Measurements from ENCODE around the gene EIF4EBP3.
"Not testable (repeated sequence)": the region's sequence is repeated elsewhere in the genome, so short reads cannot be mapped to it uniquely, and the experiment has no call there.

Gene EIF4EBP3

DNA sequence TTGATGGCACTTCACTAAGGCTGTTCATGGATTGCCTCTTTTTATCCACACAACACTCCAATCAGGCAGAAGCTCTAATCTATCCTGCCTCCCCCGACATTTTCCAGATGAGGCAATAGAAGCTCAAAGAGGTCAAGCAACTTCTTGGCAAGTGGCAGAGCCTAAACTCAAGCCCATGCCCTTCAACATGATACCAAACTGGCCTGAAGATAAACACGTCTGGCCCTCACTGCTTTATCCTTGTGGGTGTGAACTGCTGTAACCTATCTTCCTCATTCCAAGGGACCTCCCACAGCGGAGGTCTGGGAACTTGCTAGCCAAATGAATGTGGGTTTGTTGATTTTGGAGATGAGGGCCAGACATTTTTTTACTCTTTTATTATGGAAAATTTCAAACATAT, 26.7 kb downstream of the EIF4EBP3 start:
- H3K9me3 Mint-ChIP-seq, result no peaks in the 10 kb centered on the region
- H3K36me3 Mint-ChIP-seq, result peaks cover 7% of the 10 kb centered on the region
- H3K27me3 Mint-ChIP-seq, result peaks cover 4% of the 10 kb centered on the region
- H3K4me3 Mint-ChIP-seq, result no peak overlapping the region
- no peak overlapping the region for H3K27ac Mint-ChIP-seq
- H3K4me1 Mint-ChIP-seq, result peaks cover 27% of the 10 kb centered on the region
- no peak for DNase-seq
- CTCF ChIA-PET, result no interaction called here

DNA sequence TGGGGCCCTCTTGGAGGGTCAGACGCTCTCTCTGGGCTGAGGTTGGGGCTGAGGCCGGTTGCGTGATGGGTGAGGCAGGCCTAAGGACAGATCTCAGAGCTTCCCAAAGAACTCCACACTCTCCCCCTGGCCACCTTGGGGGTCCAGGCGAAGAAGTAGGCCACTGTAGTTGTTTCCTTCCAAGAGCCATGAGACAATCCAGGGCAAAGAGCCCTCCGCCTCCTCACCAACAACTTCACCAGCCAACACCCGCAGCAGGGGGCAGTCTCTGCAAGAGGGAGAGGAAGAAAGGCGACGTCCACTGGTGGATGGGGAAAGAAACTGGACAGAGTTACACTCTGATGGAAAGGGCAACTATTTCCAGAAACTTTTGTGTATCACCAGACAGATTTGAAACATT, 27.8 kb downstream of the EIF4EBP3 start:
- H3K36me3 Mint-ChIP-seq, result peaks cover under 1% of the 10 kb centered on the region
- no peak for DNase-seq

GRCh38 chr5:140576776-140577201, 29.3 kb downstream of the EIF4EBP3 start:
- Mint-ChIP-seq H3K4me3 (no peak overlapping the region), H3K4me1 (peaks cover 14% of the 10 kb centered on the region), H3K27me3 (peaks cover 15% of the 10 kb centered on the region), H3K27ac (no peak overlapping the region), H3K9me3 (no peaks in the 10 kb centered on the region), H3K36me3 (no peaks in the 10 kb centered on the region)
- no peak for DNase-seq
- CTCF ChIA-PET, result interaction anchor here (0.6 to 1.3 kb wide), 3 partner anchors 29 to 199 kb away, joined by 3 to 5 read pairs (median 3); partner anchors contain the start of gene EIF4EBP3

More for the DNA sequence above, 27.8 kb downstream of the EIF4EBP3 start:
- Mint-ChIP-seq H3K9me3 (no peaks in the 10 kb centered on the region), H3K4me1 (peaks cover 15% of the 10 kb centered on the region), H3K4me3 (no peak overlapping the region), H3K27ac (no peak overlapping the region), H3K27me3 (peaks cover 8% of the 10 kb centered on the region)
- CTCF ChIA-PET, result interaction anchor here (1.3 kb wide), 1 partner anchor 60 kb away, joined by 5 read pairs; no protein-coding TSS in a partner anchor

GRCh38 chr5:140579188-140579747, 31.8 kb downstream of the EIF4EBP3 start:
- H3K4me3 Mint-ChIP-seq, H3K9me3 Mint-ChIP-seq, CTCF ChIA-PET, H3K27ac Mint-ChIP-seq, DNase-seq, H3K36me3 Mint-ChIP-seq: not testable (repeated sequence)
- peaks cover 14% of the 10 kb centered on the region for H3K4me1 Mint-ChIP-seq
- H3K27me3 Mint-ChIP-seq, result peaks cover 30% of the 10 kb centered on the region

GRCh38 chr5:140587495-140587894, 40.0 kb downstream of the EIF4EBP3 start:
- H3K27me3 Mint-ChIP-seq, result peaks cover 21% of the 10 kb centered on the region
- no peaks in the 10 kb centered on the region for H3K36me3 Mint-ChIP-seq
- H3K4me1 Mint-ChIP-seq, result no peaks in the 10 kb centered on the region
- no peak overlapping the region for H3K27ac Mint-ChIP-seq
- H3K4me3 Mint-ChIP-seq, result no peak overlapping the region
- no peaks in the 10 kb centered on the region for H3K9me3 Mint-ChIP-seq
- no peak for DNase-seq
- CTCF ChIA-PET, result no interaction called here

GRCh38 chr5:140588311-140589070, 41.0 kb downstream of the EIF4EBP3 start:
- Mint-ChIP-seq H3K4me3 (no peak overlapping the region), H3K36me3 (no peaks in the 10 kb centered on the region), H3K4me1 (no peaks in the 10 kb centered on the region), H3K27me3 (peaks cover 11% of the 10 kb centered on the region), H3K9me3 (no peaks in the 10 kb centered on the region), H3K27ac (no peak overlapping the region)
- CTCF ChIA-PET, result interaction anchor here (1.4 kb wide), 1 partner anchor 10 kb away, joined by 3 read pairs; no protein-coding TSS in a partner anchor
- no peak for DNase-seq

- Mint-ChIP-seq H3K27me3 (peaks cover 11% of the 10 kb centered on the region), H3K9me3 (no peaks in the 10 kb centered on the region), H3K36me3 (no peaks in the 10 kb centered on the region), H3K4me1 (no peaks in the 10 kb centered on the region), H3K27ac (no peak overlapping the region), H3K4me3 (no peak overlapping the region)
- CTCF ChIA-PET, result no interaction called here
- DNase-seq, result no peak
Observed at GRCh38 chr5:140590861-140591260, 43.4 kb downstream of the EIF4EBP3 start.

- Mint-ChIP-seq H3K4me1 (no peaks in the 10 kb centered on the region), H3K4me3 (no peak overlapping the region), H3K27me3 (peaks cover 16% of the 10 kb centered on the region), H3K36me3 (no peaks in the 10 kb centered on the region), H3K9me3 (no peaks in the 10 kb centered on the region), H3K27ac (no peak overlapping the region)
- no peak for DNase-seq
- CTCF ChIA-PET, result no interaction called here
Observed at GRCh38 chr5:140591747-140592372, 44.4 kb downstream of the EIF4EBP3 start.

DNA sequence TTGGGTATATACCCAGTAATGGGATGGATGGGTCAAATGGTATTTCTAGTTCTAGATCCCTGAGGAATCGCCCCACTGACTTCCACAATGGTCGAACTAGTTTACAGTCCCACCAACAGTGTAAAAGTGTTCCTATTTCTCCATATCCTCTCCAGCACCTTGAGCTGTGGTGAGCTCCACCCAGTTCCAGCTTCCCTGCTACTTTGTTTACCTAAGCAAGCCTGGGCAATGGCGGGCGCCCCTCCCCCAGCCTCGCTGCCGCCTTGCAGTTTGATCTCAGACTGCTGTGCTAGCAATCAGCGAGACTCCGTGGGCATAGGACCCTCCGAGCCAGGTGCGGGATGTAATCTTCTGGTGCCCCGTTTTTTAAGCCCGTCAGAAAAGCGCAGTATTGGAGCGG, 45.6 kb downstream of the EIF4EBP3 start:
- DNase-seq, H3K4me1 Mint-ChIP-seq, CTCF ChIA-PET, H3K36me3 Mint-ChIP-seq, H3K4me3 Mint-ChIP-seq, H3K27ac Mint-ChIP-seq, H3K9me3 Mint-ChIP-seq: not testable (repeated sequence)
- H3K27me3 Mint-ChIP-seq, result peaks cover 16% of the 10 kb centered on the region

DNA sequence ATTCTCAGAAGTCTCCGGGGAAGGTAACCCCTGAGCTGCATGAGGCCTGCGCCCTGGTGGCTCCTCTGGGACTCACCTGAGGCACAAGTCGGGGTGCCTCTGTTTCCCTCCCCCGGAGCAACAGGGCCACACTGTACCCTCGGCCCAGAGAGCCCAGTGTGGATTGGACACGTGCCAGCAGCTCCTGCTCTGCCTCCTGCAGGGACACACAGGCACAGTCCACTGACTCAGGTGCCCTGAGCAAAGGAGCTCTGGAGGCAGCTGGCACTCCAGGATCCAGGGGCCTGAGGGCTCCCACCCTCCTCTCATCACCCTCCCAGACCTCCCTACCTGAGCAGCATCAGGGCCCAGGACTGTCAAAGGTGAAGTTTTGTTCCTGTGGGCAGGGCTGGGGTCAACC, 46.7 kb downstream of the EIF4EBP3 start:
- Mint-ChIP-seq H3K27ac (no peak overlapping the region), H3K4me1 (no peaks in the 10 kb centered on the region), H3K9me3 (no peaks in the 10 kb centered on the region), H3K36me3 (no peaks in the 10 kb centered on the region), H3K27me3 (peaks cover 21% of the 10 kb centered on the region), H3K4me3 (no peak overlapping the region)
- DNase-seq, result no peak
- CTCF ChIA-PET, result no interaction called here

GRCh38 chr5:140595538-140596300, 48.3 kb downstream of the EIF4EBP3 start:
- Mint-ChIP-seq H3K27me3 (peaks cover 21% of the 10 kb centered on the region), H3K36me3 (no peaks in the 10 kb centered on the region), H3K4me1 (no peaks in the 10 kb centered on the region), H3K4me3 (no peak overlapping the region), H3K9me3 (no peaks in the 10 kb centered on the region), H3K27ac (no peak overlapping the region)
- CTCF ChIA-PET, result no interaction called here
- DNase-seq, result no peak

- DNase-seq, result no peak
- H3K36me3 Mint-ChIP-seq, result no peaks in the 10 kb centered on the region
- H3K9me3 Mint-ChIP-seq, result no peaks in the 10 kb centered on the region
- H3K27ac Mint-ChIP-seq, result no peak overlapping the region
- peaks cover 17% of the 10 kb centered on the region for H3K27me3 Mint-ChIP-seq
- no peak overlapping the region for H3K4me3 Mint-ChIP-seq
- no peaks in the 10 kb centered on the region for H3K4me1 Mint-ChIP-seq
- CTCF ChIA-PET, result no interaction called here
Observed at GRCh38 chr5:140596321-140596741, 48.9 kb downstream of the EIF4EBP3 start.

- Mint-ChIP-seq H3K36me3 (no peaks in the 10 kb centered on the region), H3K27me3 (peaks cover 13% of the 10 kb centered on the region), H3K4me3 (no peak overlapping the region), H3K27ac (no peak overlapping the region), H3K9me3 (no peaks in the 10 kb centered on the region), H3K4me1 (no peaks in the 10 kb centered on the region)
- CTCF ChIA-PET, result no interaction called here
- DNase-seq, result no peak
Observed at GRCh38 chr5:140598836-140599235, 51.4 kb downstream of the EIF4EBP3 start.

All from activated naive CD4-positive, alpha-beta T cell treated with anti-CD3 and anti-CD28 coated beads, Interleukin-2, amount 10 ng/mL, durations not matched to agents 7 days and 5 days (primary cell).